CD14-positive monocyte (primary cell): ENCODE data around the gene P2RY6. TPM values are rescaled to one million over a fixed set of nuclear protein-coding genes. Genes with fewer than 3 reads are reported as not detected.

ENCODE experiments used
- DNase-seq, 3 donors: peaks; one replicate each; pipeline ENCODE4 v3.0.0-alpha.2; 2011 to 2022
- H2AFZ ChIP-seq: 2 replicates; pipeline ENCODE4 v1.6.0; 2012; ENCODE audit warnings: mild to moderate bottlenecking, low read depth, low read length, inconsistent platforms; ENCODE audit not compliant: insufficient read depth, poor library complexity, severe bottlenecking
- H3K27ac ChIP-seq, 2 donors: 1 replicate in 1 of 2; 2 replicates in 1 of 2; pipeline ENCODE4 v1.5.1; 2012 to 2013; ENCODE audit warnings: low read length in 2 of 2, control low read depth in 1 of 2, inconsistent platforms in 1 of 2, low read depth in 1 of 2, mild to moderate bottlenecking in 1 of 2
- H3K27me3 ChIP-seq, 2 donors: one replicate each; pipeline versions ENCODE4 v1.6.0 to v1.6.1; 2011 to 2013; ENCODE audit warnings: low read length in 2 of 2; ENCODE audit not compliant: control insufficient read depth in 2 of 2, insufficient read depth in 2 of 2
- H3K36me3 ChIP-seq, 2 donors: replicated peaks in 1 of 2; 1 replicate in 1 of 2; 2 replicates in 1 of 2; pipeline versions ENCODE4 v1.5.1 to v1.6.1; 2012 to 2013; ENCODE audit warnings: low read length in 2 of 2, control low read depth in 1 of 2, inconsistent platforms in 1 of 2, mild to moderate bottlenecking in 1 of 2; ENCODE audit not compliant: insufficient read depth in 2 of 2, control insufficient read depth in 1 of 2
- H3K4me1 ChIP-seq, 2 donors: 1 replicate in 1 of 2; 2 replicates in 1 of 2; pipeline versions ENCODE4 v1.5.1 to v1.6.1; 2012 to 2013; ENCODE audit warnings: low read length in 2 of 2, control low read depth in 1 of 2, inconsistent platforms in 1 of 2, mild to moderate bottlenecking in 1 of 2, moderate library complexity in 1 of 2; ENCODE audit not compliant: insufficient read depth in 2 of 2, control insufficient read depth in 1 of 2
- H3K4me2 ChIP-seq: replicated peaks from 2 replicates; pipeline ENCODE3; 2012; ENCODE audit warnings: low read length, moderate library complexity, mild to moderate bottlenecking; ENCODE audit not compliant: poor library complexity, severe bottlenecking; ENCODE audit errors: extremely low read depth
- H3K4me3 ChIP-seq, 3 experiments: fragments of 200-600 bp in 1 of 3; sonication (generic) in 1 of 3; replicated peaks in 1 of 3; 1 replicate in 2 of 3; 2 replicates in 1 of 3; pipeline ENCODE4 v1.5.1; 2011 to 2013; ENCODE audit warnings: low read length in 3 of 3, mild to moderate bottlenecking in 3 of 3, control low read depth in 2 of 3, low read depth in 2 of 3, inconsistent platforms in 1 of 3, moderate library complexity in 1 of 3
- H3K79me2 ChIP-seq: 2 replicates; pipeline ENCODE4 v1.6.0; 2012; ENCODE audit warnings: mild to moderate bottlenecking, control low read depth, inconsistent platforms, low read length, moderate library complexity; ENCODE audit not compliant: insufficient read depth
- H3K9ac ChIP-seq: 2 replicates; pipeline ENCODE4 v1.6.0; 2017; ENCODE audit warnings: low read length, mild to moderate bottlenecking; ENCODE audit not compliant: insufficient read depth, poor library complexity, severe bottlenecking
- H3K9me3 ChIP-seq, 2 donors: replicated peaks in 1 of 2; 1 replicate in 1 of 2; 2 replicates in 1 of 2; pipeline versions ENCODE4 v1.5.1 to v1.6.1; 2012 to 2013; ENCODE audit warnings: low read length in 2 of 2, control low read depth in 1 of 2; ENCODE audit not compliant: control insufficient read depth in 1 of 2, insufficient read depth in 1 of 2
- H4K20me1 ChIP-seq: 2 replicates; pipeline ENCODE4 v1.6.0; 2012; ENCODE audit warnings: mild to moderate bottlenecking, low read length, control low read depth, moderate library complexity; ENCODE audit not compliant: insufficient read depth
- H3K27ac Mint-ChIP-seq, 7 donors: one replicate each; pipeline ENCODE4 v1.8.0; 2020; ENCODE audit warnings: mild to moderate bottlenecking in 7 of 7, mixed read lengths in 7 of 7, moderate library complexity in 6 of 7, inconsistent platforms in 2 of 7
- H3K27me3 Mint-ChIP-seq, 3 donors: one replicate each; pipeline ENCODE4 v1.8.0; 2021 to 2022; ENCODE audit warnings: low read depth in 3 of 3, mild to moderate bottlenecking in 3 of 3, mixed read lengths in 3 of 3, moderate library complexity in 3 of 3, inconsistent platforms in 1 of 3
- H3K36me3 Mint-ChIP-seq, 2 donors: one replicate each; pipeline ENCODE4 v1.8.0; 2020; ENCODE audit warnings: mixed read lengths in 2 of 2, inconsistent platforms in 1 of 2, mild to moderate bottlenecking in 1 of 2
- H3K4me1 Mint-ChIP-seq: one replicate; pipeline ENCODE4 v1.8.0; 2020; ENCODE audit warnings: mild to moderate bottlenecking, mixed read lengths
- H3K4me3 Mint-ChIP-seq, 2 donors: one replicate each; pipeline ENCODE4 v1.8.0; 2020; ENCODE audit warnings: mild to moderate bottlenecking in 2 of 2, mixed read lengths in 2 of 2, moderate library complexity in 1 of 2
- H3K9me3 Mint-ChIP-seq, 7 donors: one replicate each; pipeline ENCODE4 v1.8.0; 2020 to 2022; ENCODE audit warnings: mixed read lengths in 7 of 7, mild to moderate bottlenecking in 6 of 7, moderate library complexity in 6 of 7, inconsistent platforms in 2 of 7
- CTCF ChIP-seq: fragments of 200-600 bp; IDR thresholded peaks from one replicate; pipeline ENCODE4 v1.8.0; 2022; ENCODE audit warnings: antibody characterized with exemption, mild to moderate bottlenecking
- whole genome bisulfite sequencing: methylation state at CpG from one replicate; pipeline ENCODE4 v1.1.5; 2013; ENCODE audit warnings: missing lambda C conversion rate; ENCODE audit not compliant: insufficient coverage; 5-methylcytosine and 5-hydroxymethylcytosine counted together
- intact Hi-C, 2 donors: fragments of 100-400 bp; cut with micrococcal nuclease; formaldehyde crosslinking; loops; one replicate each; pipeline versions ENCODE4 v1.15.0 to v1.15.1; 2023
- polyA plus RNA-seq, 3 donors: library from polyadenylated mRNA; depleted of rRNA in 1 of 3; unstranded in 2 of 3; stranded (reverse) in 1 of 3; fragments of 300-500 nt in 2 of 3; fragments of >200 nt in 1 of 3; fragmentation: Illumina TruSeq in 2 of 3; gene quantifications; 1 replicate in 2 of 3; 2 replicates in 1 of 3; pipeline ENCODE4 v1.2.3, GENCODE V29; 2012 to 2021

Gene P2RY6
- polyA plus RNA-seq, 3 donors, result 1.7 to 5.1 (median 1.8) TPM

- Histone ChIP-seq H3K4me3 (no peak overlapping the region), H3K9me3 (no peaks in the 10 kb centered on the region), H3K27me3 (no peaks in the 10 kb centered on the region), H3K4me1 (peaks cover 17 to 21% of the 10 kb centered on the region in 2 donors), H3K36me3 (peaks cover 0 to 2% of the 10 kb centered on the region in 2 donors), H3K4me2 (no peak overlapping the region), H3K27ac (no peak overlapping the region), H4K20me1 (no peaks in the 10 kb centered on the region), H3K79me2 (no peaks in the 10 kb centered on the region), H3K9ac (no peak overlapping the region), H2AFZ (no peak overlapping the region)
- no peak overlapping the region for H3K4me3 Mint-ChIP-seq
- intact Hi-C loops, result loop anchor here in 1 of 2 donors (5.0 kb wide), 1 partner anchor 39 kb away; no protein-coding TSS in a partner anchor
- no peaks in the 10 kb centered on the region for H3K9me3 Mint-ChIP-seq
- no peak overlapping the region for H3K27ac Mint-ChIP-seq
- WGBS, result 92% methylated on average over 5 of the region's 5 CpGs
- peaks cover 27% of the 10 kb centered on the region for H3K4me1 Mint-ChIP-seq
- H3K27me3 Mint-ChIP-seq, result peaks cover 2 to 3% (median 2%) of the 10 kb centered on the region in 3 donors
- no peak for TF ChIP-seq CTCF
- DNase-seq, result no peak
- H3K36me3 Mint-ChIP-seq, result peaks cover 2 to 7% of the 10 kb centered on the region in 2 donors
Observed at GRCh38 chr11:73298233-73298632, 26.1 kb downstream of the P2RY6 start.

- Histone ChIP-seq H3K9me3 (no peaks in the 10 kb centered on the region), H3K4me3 (no peak overlapping the region), H3K79me2 (no peaks in the 10 kb centered on the region), H3K4me2 (no peak overlapping the region), H4K20me1 (no peaks in the 10 kb centered on the region), H2AFZ (no peak overlapping the region), H3K27me3 (no peaks in the 10 kb centered on the region), H3K9ac (no peak overlapping the region), H3K27ac (no peak overlapping the region), H3K36me3 (peaks cover 0 to 2% of the 10 kb centered on the region in 2 donors), H3K4me1 (peaks cover 17 to 21% of the 10 kb centered on the region in 2 donors)
- H3K4me3 Mint-ChIP-seq, result no peak overlapping the region
- peaks cover 27% of the 10 kb centered on the region for H3K4me1 Mint-ChIP-seq
- TF ChIP-seq CTCF, result no peak
- H3K27me3 Mint-ChIP-seq, result peaks cover 0 to 3% (median 2%) of the 10 kb centered on the region in 3 donors
- DNase-seq, result no peak
- WGBS, result 90% methylated on average over 8 of the region's 10 CpGs
- H3K27ac Mint-ChIP-seq, result no peak overlapping the region
- H3K9me3 Mint-ChIP-seq, result no peaks in the 10 kb centered on the region
- intact Hi-C loops, result loop anchor here (5.0 to 10.0 kb wide), 2 partner anchors 38 to 95 kb away; no protein-coding TSS in a partner anchor
- peaks cover 2 to 7% of the 10 kb centered on the region in 2 donors for H3K36me3 Mint-ChIP-seq
Observed at GRCh38 chr11:73299751-73300150, 27.6 kb downstream of the P2RY6 start.
